Panc1 (cell line): ENCODE data around the gene CCNYL1. TPM values are rescaled to one million over a fixed set of nuclear protein-coding genes. Genes with fewer than 3 reads are reported as not detected.

Experiments used
- ATAC-seq: fragments of 200-7000 bp; cut with Tn5 transposase; 2 replicates; pipeline ENCODE4 v1.9.1; 2020; ENCODE audit warnings: mild to moderate bottlenecking, moderate library complexity
- BruUV-seq: library from RNA; stranded (reverse); fragments of 400-500 nt; replicated peaks from 2 replicates; lab custom pipeline; 2021; lab: Mats Ljungman, UMichigan
- CTCF ChIA-PET: fragments of 300-600 bp; sonication (Branson Sonifier 250); formaldehyde crosslinking; loops from one replicate; lab custom pipeline; 2022; ENCODE audit warnings: antibody characterized with exemption; lab: Charles Lee
- POLR2A ChIA-PET: fragments of 300-600 bp; sonication (Branson Sonifier 250); formaldehyde crosslinking; loops from one replicate; lab custom pipeline; 2022; ENCODE audit warnings: antibody characterized with exemption; lab: Charles Lee
- DNase-seq: peaks from one replicate; pipeline ENCODE4 v3.0.0-alpha.2; 2010; ENCODE audit warnings: low read depth, low spot score
- H3K27ac ChIP-seq: 2 replicates; pipeline ENCODE4 v1.5.1; 2011; ENCODE audit warnings: mild to moderate bottlenecking, low read length, inconsistent platforms
- H3K27me3 ChIP-seq: fragments of 200-500 bp; sonication (Bioruptor generic); 2 replicates; pipeline ENCODE4 v1.6.0; 2014; ENCODE audit warnings: low read length, inconsistent platforms; ENCODE audit not compliant: control insufficient read depth, insufficient read depth
- H3K36me3 ChIP-seq: fragments of 200-500 bp; sonication (Bioruptor generic); 2 replicates; pipeline ENCODE4 v1.5.1; 2014; ENCODE audit warnings: inconsistent platforms, mild to moderate bottlenecking, low read length, moderate library complexity; ENCODE audit not compliant: control insufficient read depth, insufficient read depth
- H3K4me1 ChIP-seq: 2 replicates; pipeline ENCODE4 v1.5.1; 2011; ENCODE audit warnings: inconsistent platforms, mild to moderate bottlenecking, low read length, moderate library complexity; ENCODE audit not compliant: control insufficient read depth, insufficient read depth
- H3K4me3 ChIP-seq, 2 experiments: 2 replicates each; pipeline ENCODE4 v1.5.1; 2011 to 2012; ENCODE audit warnings: low read depth in 2 of 2, low read length in 2 of 2, mild to moderate bottlenecking in 2 of 2, inconsistent platforms in 1 of 2, moderate library complexity in 1 of 2
- H3K9me3 ChIP-seq: fragments of 200-500 bp; sonication (Bioruptor generic); 2 replicates; pipeline ENCODE4 v1.5.1; 2014; ENCODE audit warnings: low read depth, mild to moderate bottlenecking, inconsistent platforms, low read length, moderate library complexity; ENCODE audit not compliant: control insufficient read depth, insufficient read depth
- POLR2AphosphoS5 ChIP-seq: IDR thresholded peaks from 2 replicates; pipeline ENCODE4 v1.6.1; 2012; ENCODE audit warnings: mild to moderate bottlenecking, low read depth, low read length, moderate library complexity
- SIN3A ChIP-seq: IDR thresholded peaks from 2 replicates; pipeline ENCODE4 v1.6.1; 2012; ENCODE audit warnings: low read depth, mild to moderate bottlenecking, low read length, moderate library complexity, borderline replicate concordance; ENCODE audit not compliant: insufficient read depth
- TCF7L2 ChIP-seq: IDR thresholded peaks from 2 replicates; pipeline ENCODE4 v1.6.1; 2011; ENCODE audit warnings: mild to moderate bottlenecking, low read depth, low read length, inconsistent platforms
- in situ Hi-C: cut with HindIII; loops from 2 replicates; pipeline ENCODE4 v1.10.0; 2016; ENCODE audit warnings: low sequenced_read_pairs, low pct_unique_long_range_greater_than_20kb
- intact Hi-C: fragments of 100-400 bp; cut with micrococcal nuclease; formaldehyde crosslinking; loops from one replicate; pipeline ENCODE4 v1.10.0; 2022; ENCODE audit not compliant: unreplicated experiment
- total RNA-seq: library from RNA; stranded (reverse); gene quantifications from one replicate; pipeline ENCODE4 v1.2.1, GENCODE V29; 2021; ENCODE audit not compliant: unreplicated experiment
- TF ChIP-seq, protein P1 (sequence below), 2 experiments: IDR thresholded peaks; 2 replicates each; pipeline ENCODE4 v1.6.1; 2011 to 2012; ENCODE audit warnings: low read depth in 2 of 2, control low read depth in 1 of 2, low read length in 1 of 2, mild to moderate bottlenecking in 1 of 2, moderate library complexity in 1 of 2; ENCODE audit not compliant: insufficient read depth in 1 of 2
- TF ChIP-seq, protein P2 (sequence below): fragments of 450-650 bp; IDR thresholded peaks from 2 replicates; pipeline ENCODE4 v1.5.1; 2017; ENCODE audit warnings: mild to moderate bottlenecking

CCNYL1 gene
- total RNA-seq, 1 experiment from 2014 or later = 31.4 TPM

DNA sequence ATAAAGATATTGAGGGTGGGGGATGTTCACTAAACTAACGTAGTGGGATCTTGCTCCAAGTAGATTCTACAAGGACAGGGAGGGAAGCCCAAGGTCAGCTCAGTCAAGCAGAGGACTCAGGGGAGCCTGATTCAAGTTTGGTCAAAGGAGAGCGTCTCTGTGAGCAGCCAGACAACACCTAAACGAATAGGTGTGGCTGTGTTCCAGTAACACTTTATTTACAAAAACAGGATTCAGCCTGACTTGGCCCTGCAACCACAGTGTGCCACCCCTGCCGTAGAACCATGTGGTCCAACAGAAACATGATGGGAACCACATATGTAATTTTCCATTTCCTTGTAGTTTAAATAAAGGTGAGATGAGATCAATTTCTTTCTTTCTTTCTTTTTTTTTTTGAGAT lies 76.4 kb downstream of the CCNYL1 start:
- no peak overlapping the region for H3K4me3 ChIP-seq
- ChIA-PET POLR2A (no interaction called here), CTCF (no interaction called here)
- no peak overlapping the region for H3K27ac ChIP-seq
- TF ChIP-seq, protein P1, sequence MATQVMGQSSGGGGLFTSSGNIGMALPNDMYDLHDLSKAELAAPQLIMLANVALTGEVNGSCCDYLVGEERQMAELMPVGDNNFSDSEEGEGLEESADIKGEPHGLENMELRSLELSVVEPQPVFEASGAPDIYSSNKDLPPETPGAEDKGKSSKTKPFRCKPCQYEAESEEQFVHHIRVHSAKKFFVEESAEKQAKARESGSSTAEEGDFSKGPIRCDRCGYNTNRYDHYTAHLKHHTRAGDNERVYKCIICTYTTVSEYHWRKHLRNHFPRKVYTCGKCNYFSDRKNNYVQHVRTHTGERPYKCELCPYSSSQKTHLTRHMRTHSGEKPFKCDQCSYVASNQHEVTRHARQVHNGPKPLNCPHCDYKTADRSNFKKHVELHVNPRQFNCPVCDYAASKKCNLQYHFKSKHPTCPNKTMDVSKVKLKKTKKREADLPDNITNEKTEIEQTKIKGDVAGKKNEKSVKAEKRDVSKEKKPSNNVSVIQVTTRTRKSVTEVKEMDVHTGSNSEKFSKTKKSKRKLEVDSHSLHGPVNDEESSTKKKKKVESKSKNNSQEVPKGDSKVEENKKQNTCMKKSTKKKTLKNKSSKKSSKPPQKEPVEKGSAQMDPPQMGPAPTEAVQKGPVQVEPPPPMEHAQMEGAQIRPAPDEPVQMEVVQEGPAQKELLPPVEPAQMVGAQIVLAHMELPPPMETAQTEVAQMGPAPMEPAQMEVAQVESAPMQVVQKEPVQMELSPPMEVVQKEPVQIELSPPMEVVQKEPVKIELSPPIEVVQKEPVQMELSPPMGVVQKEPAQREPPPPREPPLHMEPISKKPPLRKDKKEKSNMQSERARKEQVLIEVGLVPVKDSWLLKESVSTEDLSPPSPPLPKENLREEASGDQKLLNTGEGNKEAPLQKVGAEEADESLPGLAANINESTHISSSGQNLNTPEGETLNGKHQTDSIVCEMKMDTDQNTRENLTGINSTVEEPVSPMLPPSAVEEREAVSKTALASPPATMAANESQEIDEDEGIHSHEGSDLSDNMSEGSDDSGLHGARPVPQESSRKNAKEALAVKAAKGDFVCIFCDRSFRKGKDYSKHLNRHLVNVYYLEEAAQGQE (IDR thresholded peaks at IDR 0.05; ENCODE audit: insufficient read depth in 1 of 2, low read depth in 2 of 2, low read length in 1 of 2) = no peak
- TF ChIP-seq TCF7L2 (no peak), SIN3A (no peak), POLR2AphosphoS5 (no peak)
- TF ChIP-seq, protein P2, sequence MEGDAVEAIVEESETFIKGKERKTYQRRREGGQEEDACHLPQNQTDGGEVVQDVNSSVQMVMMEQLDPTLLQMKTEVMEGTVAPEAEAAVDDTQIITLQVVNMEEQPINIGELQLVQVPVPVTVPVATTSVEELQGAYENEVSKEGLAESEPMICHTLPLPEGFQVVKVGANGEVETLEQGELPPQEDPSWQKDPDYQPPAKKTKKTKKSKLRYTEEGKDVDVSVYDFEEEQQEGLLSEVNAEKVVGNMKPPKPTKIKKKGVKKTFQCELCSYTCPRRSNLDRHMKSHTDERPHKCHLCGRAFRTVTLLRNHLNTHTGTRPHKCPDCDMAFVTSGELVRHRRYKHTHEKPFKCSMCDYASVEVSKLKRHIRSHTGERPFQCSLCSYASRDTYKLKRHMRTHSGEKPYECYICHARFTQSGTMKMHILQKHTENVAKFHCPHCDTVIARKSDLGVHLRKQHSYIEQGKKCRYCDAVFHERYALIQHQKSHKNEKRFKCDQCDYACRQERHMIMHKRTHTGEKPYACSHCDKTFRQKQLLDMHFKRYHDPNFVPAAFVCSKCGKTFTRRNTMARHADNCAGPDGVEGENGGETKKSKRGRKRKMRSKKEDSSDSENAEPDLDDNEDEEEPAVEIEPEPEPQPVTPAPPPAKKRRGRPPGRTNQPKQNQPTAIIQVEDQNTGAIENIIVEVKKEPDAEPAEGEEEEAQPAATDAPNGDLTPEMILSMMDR = no peak
- H3K27me3 ChIP-seq = no peaks in the 10 kb centered on the region
- DNase-seq (no peak), ATAC-seq (no peak)
- H3K4me1 ChIP-seq = no peaks in the 10 kb centered on the region
- no TSS peak for BruUV-seq
- intact Hi-C loops = no loop called here
- in situ Hi-C loops = no loop called here
- H3K9me3 ChIP-seq = no peaks in the 10 kb centered on the region
- H3K36me3 ChIP-seq = no peaks in the 10 kb centered on the region

DNA sequence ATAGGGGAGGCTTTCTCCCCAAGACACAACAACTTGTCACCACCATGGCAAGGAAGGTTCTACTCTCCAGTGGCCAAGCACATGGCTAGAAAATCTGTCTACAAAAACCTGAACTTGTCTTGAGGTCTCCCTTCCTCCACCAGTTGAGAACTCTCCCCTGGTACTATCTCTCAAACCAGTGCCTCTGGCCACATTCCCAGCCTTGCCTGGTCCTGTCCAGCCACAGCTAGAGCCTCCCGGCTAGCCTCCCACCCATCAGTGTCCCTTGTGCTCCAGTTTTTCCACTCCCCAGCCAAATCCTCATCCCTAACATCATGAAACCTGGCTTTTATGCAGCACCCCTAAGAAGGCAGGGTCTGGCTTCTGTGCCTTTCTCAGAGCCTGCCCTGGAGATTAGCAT lies 79.5 kb downstream of the CCNYL1 start:
- POLR2A ChIA-PET = no interaction called here
- in situ Hi-C loops (no loop called here), intact Hi-C loops (no loop called here)
- Histone ChIP-seq H3K27ac (no peak overlapping the region), H3K9me3 (no peaks in the 10 kb centered on the region), H3K36me3 (no peaks in the 10 kb centered on the region), H3K4me1 (no peaks in the 10 kb centered on the region), H3K27me3 (no peaks in the 10 kb centered on the region), H3K4me3 (no peak overlapping the region)
- no peak for DNase-seq
- no TSS peak for BruUV-seq
- CTCF ChIA-PET = no interaction called here
- ATAC-seq = no peak
- TF ChIP-seq, protein P1 (IDR thresholded peaks at IDR 0.05; ENCODE audit: insufficient read depth in 1 of 2, low read depth in 2 of 2, low read length in 1 of 2) = no peak
- TF ChIP-seq POLR2AphosphoS5 (no peak), TCF7L2 (no peak), SIN3A (no peak)
- TF ChIP-seq, protein P2 = no peak
